GM10248 (cell line): ENCODE data around the gene STUB1.

Experiments
- CTCF ChIA-PET: fragments of 300-600 bp; sonication (Branson Sonifier 250); formaldehyde crosslinking; extraction: SDS; loops from one replicate; lab custom pipeline; 2021; ENCODE audit warnings: antibody characterized with exemption; lab: Yijun Ruan, JAX
- POLR2A ChIA-PET: fragments of 350-650 bp; sonication (Branson Sonifier 250); formaldehyde crosslinking; extraction: SDS; loops from one replicate; lab custom pipeline; 2020; ENCODE audit warnings: antibody characterized with exemption; lab: Yijun Ruan, JAX
- DNase-seq: peaks from one replicate; pipeline ENCODE4 v3.0.0; 2012; ENCODE audit errors: extremely low spot score
- CTCF ChIP-seq: IDR thresholded peaks from 2 replicates; pipeline ENCODE4 v1.5.1; 2012; ENCODE audit warnings: mild to moderate bottlenecking, low read depth; ENCODE audit errors: extremely low read depth, missing control alignments, control extremely low read depth

STUB1 gene

GRCh38 chr16:672851-673250 lies 7.4 kb upstream of the STUB1 start:
- ChIA-PET POLR2A (interaction anchor here (0.7 kb wide), 1 partner anchor 31 kb away, joined by 3 read pairs; the partner anchor contains the start of gene MCRIP2), CTCF (no interaction called here)
- no peak for DNase-seq
- TF ChIP-seq CTCF = no peak

GRCh38 chr16:673399-673991 lies 6.7 kb upstream of the STUB1 start:
- ChIA-PET CTCF (no interaction called here), POLR2A (interaction anchor here (0.7 kb wide), 1 partner anchor 32 kb away, joined by 3 read pairs; the partner anchor contains the start of gene MCRIP2)
- no peak for TF ChIP-seq CTCF
- no peak for DNase-seq

GRCh38 chr16:674214-674881 lies 5.9 kb upstream of the STUB1 start:
- ChIA-PET POLR2A (no interaction called here), CTCF (interaction anchor here (1.4 to 1.6 kb wide), 3 partner anchors 11 to 15 kb away, joined by 3 to 5 read pairs (median 3); no protein-coding TSS in a partner anchor)
- DNase-seq = no peak
- no peak for TF ChIP-seq CTCF

- ChIA-PET CTCF (interaction anchor here (1.0 to 1.6 kb wide), 6 partner anchors 8 to 27 kb away, joined by 3 to 5 read pairs (median 4); partner anchors contain the start of gene JMJD8), POLR2A (no interaction called here)
- TF ChIP-seq CTCF = no peak
- no peak for DNase-seq
Observed at GRCh38 chr16:674968-675883, 5.0 kb upstream of the STUB1 start, which contains the start of gene RHBDL1. Gene RHBDL1, plus strand, starts transcription at chr16:675671. Its CDS starts 120 bp downstream, at chr16:675791.

- POLR2A ChIA-PET = no interaction called here
- CTCF ChIA-PET = interaction anchor here (1.0 to 1.6 kb wide), 5 partner anchors 8 to 28 kb away, joined by 3 to 5 read pairs (median 4); partner anchors contain the start of gene JMJD8
- DNase-seq = no peak
- no peak for TF ChIP-seq CTCF
Observed at GRCh38 chr16:675884-676564, 4.2 kb upstream of the STUB1 start.

- CTCF ChIA-PET = interaction anchor here (1.3 to 1.4 kb wide), 2 partner anchors 9 to 28 kb away, joined by 3 to 4 read pairs; no protein-coding TSS in a partner anchor
- TF ChIP-seq CTCF = no peak
- POLR2A ChIA-PET = no interaction called here
- DNase-seq = no peak
Observed at GRCh38 chr16:676565-676902, 3.7 kb upstream of the STUB1 start.
